Measurements from ENCODE around the gene NEO1.

- TF ChIP-seq RAD21 (IDR thresholded peaks at IDR 0.05; ENCODE audit: low read length) (no peak), CTCF (IDR thresholded peaks at IDR 0.05) (no peak), USF1 (IDR thresholded peaks at IDR 0.05; ENCODE audit: borderline replicate concordance, low read depth) (no peak), SIN3A (IDR thresholded peaks at IDR 0.05; ENCODE audit: borderline replicate concordance, low read depth, low read length) (no peak), USF2 (IDR thresholded peaks at IDR 0.05; ENCODE audit: borderline replicate concordance, low read depth, low read length) (no peak), CHD2 (IDR thresholded peaks at IDR 0.05; ENCODE audit: low read length, partially characterized antibody) (no peak), MXI1 (IDR thresholded peaks at IDR 0.05; ENCODE audit: low read depth, low read length) (no peak)
Observed at GRCh38 chr15:73019601-73020146, 32.6 kb upstream of the NEO1 start.
